Stimulated activated CD8-positive, alpha-beta memory T cell treated with anti-CD3 and anti-CD28 coated beads, Interleukin-7, amount 100 ng/mL, for 1 hour (primary cell): Measurements from ENCODE around the gene LNPK.
"Not testable (repeated sequence)": the region's sequence is repeated elsewhere in the genome, so short reads cannot be mapped to it uniquely, and the experiment has no call there.

Source experiments
- DNase-seq, 2 donors: peaks; one replicate each; pipeline ENCODE4 v3.0.0-alpha.2; 2020; ENCODE audit warnings: low read depth in 2 of 2

LNPK gene

DNA sequence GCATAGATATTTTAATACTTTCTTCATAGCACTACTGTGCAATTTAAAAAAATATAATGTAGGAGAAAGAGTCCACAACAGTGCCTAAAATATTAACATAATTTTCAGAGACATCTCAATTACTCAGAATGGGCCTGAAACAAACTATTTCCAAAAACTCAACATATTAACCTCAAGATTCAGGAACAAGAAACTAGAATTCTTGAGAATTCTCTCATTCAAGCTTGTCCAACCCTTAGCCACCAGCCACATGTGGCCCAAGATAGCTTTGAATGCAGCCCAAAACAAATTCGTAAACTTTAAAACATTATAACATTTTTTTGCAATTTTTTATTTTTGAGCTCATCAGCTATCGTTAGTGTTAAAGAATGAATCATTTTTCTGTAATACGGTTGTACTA lies 35.2 kb downstream of the LNPK start:
- DNase-seq: no peak

DNA sequence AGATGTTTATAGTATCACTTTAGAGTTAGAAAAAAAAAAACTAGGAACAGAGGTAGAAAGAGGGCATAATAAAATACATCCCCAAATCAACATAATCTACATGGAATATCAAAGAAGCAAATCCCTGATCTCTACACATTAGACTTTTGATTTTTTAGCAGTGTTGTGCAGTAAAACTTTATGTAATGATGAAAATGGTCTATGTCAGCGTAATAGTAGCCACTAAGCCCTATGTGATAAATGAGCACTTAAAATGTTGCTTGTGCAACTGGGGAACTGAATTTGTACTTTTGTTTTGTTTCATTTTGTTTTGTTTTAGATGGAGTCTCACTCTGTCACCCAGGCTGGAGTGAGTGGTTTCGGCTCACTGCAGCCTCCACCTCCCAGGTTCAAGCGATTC lies 36.3 kb downstream of the LNPK start:
- DNase-seq: no peak

DNA sequence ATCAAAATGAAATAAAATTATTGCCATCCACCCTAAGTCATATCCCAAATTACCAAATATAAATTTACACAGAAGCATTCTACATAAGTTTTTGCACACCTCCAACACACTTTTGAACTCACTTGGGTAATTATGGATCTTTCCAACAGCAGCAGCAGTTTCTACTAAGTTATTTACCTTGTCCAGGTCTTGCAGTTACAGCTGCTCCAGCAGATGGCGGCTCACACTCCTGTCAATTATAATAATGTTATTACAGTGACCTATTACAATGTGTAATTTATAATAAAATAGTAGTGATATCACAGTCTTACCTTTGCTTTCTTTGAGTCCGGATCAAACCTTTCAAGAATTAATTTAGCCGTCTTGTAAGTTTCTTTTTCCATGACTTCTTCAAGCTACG lies 37.9 kb downstream of the LNPK start:
- DNase-seq: no peak

DNA sequence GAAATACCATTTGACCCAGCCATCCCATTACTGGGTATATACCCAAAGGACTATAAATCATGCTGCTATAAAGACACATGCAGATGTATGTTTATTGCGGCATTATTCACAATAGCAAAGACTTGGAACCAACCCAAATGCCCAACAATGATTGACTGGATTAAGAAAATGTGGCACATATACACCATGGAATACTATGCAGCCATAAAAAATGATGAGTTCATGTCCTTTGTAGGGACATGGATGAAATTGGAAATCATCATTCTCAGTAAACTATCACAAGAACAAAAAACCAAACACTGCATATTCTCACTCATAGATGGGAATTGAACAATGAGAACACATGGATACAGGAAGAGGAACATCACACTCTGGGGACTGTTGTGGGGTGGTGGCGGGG lies 38.9 kb downstream of the LNPK start:
- not testable (repeated sequence) for DNase-seq

DNA sequence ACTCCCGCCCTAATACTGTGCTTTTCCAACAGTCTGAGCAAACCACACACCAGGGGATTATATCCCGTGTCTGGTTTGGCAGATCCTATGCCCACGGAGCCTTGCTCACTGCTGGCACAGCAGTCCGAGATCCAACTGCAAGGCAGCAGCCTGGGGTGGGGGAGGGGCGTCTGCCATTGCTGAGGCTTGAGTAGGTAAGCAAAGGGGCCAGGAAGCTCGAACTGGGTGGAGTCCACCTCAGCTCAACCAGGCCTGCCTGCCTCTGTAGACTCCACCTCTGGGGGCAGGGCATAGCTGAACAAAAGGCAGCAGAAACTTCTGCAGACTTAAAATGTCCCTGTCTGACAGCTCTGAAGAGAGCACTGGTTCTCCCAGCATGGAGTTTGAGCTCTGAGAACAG lies 44.2 kb downstream of the LNPK start:
- no peak for DNase-seq

DNA sequence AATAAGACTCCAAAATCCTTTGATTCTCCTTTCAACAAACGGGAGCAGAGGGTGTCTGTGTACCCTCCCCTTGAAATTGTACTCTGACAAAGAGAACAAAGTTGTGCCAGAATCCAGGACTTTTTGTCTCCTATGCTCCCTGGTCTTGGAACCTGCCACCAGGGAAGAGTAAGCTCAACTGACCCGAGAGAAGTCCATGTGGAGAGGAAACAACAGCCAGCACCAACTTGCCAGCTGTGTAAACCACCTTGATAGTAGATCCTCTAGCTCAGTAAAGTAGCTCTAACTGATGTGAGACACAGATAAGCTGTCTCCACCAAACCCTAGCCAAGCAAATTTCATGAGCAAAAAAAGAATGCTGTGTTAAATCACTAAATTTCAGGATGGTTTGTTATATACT lies 46.9 kb downstream of the LNPK start:
- no peak for DNase-seq

DNA sequence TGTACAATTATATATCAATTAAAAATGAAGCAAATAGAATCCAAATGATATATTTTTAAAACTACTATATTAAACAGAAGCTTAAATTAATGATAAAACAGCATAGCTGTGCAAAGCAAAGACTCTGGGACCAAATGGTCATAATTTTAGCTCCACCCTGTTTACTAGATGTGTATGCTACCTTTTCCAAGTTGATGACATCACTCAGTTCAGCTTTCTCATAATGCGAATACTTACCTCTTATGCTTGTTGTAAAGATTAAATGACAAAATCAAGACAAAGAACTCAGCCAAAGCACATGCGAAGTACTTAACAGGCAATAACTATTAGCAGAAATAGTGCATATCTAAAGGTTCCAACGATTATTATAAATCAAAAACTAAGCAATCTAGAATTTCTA lies 51.6 kb downstream of the LNPK start:
- no peak for DNase-seq

DNA sequence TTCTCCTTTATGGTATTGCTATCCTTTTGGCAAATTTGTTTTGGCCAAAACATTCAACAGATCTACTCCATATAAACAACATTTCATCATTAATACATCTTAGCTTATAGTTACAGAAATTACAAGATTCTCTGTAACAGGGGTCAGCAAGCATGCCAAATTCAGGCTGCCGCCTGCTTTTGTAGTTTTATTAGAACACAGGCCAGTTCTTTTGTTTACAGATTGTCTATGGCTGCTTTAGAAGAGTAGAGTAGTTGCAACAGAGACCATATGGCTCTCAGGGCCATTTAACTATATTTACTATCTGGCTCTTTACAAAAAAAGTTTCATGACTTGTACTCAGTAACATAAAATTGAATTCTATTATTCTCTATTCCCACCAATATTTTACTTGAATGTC lies 53.9 kb downstream of the LNPK start:
- no peak for DNase-seq

DNA sequence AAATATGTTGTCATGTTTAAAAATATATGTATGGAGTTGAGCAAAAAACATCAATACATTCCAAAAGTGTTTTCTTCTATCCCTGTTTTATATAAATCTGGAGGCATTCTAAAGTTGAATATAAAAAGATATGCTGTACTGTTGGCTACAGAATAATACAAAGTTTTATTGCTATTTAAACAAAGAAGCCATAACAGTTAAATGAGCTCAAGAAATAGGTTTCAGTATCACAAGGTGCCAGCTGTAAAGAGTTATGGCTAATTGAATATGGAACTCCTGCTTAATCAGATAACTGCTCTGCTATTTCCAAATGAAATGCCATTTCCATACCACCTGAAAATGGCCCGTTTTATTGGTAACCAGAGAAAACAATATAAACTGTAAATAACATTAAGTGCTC lies 55.0 kb downstream of the LNPK start:
- no peak for DNase-seq

DNA sequence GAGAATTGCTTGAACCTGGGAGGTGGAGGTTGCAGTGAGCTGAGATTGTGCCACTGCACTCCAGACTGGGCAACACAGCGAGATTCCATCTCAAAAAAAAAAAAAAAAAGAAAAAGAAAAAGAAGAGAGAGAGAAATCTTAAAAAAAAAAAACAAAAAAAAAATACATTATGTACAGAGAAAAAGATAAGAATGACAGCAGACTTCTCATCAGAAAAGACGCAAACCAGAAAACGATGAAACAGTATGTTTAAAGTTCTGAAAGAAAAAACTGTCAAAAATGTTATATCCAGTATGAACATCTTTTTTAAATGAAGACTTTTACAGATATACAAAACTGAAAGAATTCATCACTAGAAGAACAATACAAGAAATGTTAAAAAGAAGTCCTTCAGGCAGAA lies 60.4 kb downstream of the LNPK start:
- no peak for DNase-seq

DNA sequence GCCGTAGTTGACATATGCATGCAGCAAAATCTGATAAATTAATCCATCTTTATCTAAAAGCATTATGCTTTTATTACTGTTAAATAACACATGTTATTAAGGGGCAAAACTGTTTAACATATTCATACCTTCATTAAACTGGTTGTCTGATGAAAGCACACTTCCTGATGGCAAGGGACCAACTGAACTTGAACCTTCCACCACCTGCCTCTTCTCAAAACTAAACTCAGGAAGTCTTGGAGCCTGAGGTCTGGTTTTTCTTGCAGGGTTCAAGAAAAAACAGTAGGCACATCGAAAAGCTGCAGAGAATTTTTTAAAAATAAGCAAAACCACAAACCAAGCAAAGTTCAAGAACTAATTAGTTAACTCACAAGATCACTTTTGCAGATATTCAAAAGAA lies 64.9 kb downstream of the LNPK start:
- DNase-seq: no peak

DNA sequence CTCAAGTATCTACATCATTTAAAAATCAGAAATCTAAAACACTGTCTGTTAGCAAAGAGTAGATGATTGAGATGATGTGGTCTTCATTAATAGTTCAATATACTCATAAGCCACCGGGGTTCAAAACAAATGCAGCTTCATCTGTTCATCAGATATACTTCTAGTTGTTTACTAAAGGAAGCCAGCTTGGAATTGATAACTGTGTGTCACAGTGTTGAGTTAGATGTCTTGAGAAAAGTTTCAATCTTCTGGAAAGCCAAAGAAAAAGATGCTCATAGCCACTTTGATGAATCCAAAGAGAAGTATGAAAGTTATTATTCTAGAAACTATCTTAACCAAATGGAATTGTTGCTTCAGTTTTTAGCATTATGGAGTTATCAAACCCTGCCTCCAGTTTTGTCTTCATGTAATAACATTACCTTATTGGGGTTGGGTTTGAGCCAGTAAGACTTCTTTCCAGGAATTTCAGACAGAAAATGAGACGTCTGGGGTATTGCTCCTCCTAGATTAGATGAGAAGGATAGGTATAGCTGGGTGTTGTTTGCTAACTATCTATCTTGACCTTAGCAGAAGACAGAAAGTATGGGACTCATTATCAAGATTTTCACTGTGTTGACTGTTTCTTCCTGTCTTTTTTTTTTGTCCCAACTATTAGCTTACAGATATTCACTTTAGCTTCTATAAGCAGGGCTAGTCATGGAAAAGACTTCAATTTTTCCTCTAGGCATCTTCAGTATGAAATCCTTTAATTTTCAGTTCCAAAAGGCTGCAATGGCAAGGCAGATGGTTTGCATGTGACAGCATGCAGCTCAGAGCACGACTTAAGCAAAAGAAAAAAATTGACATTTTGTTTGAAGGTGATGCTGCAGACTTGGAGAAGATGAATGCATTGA lies 66.5 kb downstream of the LNPK start:
- DNase-seq: no peak

DNA sequence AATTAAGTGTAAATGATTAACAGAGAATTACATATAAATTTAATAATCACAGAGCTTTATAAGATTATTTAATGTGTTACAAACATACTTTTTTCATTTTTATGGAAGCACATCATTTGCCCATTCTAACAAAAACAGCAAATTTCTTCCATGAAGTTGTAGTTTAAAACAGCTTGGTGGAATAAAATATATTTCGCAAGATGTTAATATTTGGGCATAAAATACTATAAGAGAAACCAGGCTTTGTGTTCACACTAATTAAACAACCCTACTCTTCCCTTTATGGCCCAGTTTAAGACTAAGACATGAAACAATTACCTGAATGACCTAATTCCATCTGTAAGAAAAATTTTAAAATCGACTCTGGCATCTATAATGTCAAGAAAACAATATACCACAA lies 69.4 kb downstream of the LNPK start:
- no peak for DNase-seq

DNA sequence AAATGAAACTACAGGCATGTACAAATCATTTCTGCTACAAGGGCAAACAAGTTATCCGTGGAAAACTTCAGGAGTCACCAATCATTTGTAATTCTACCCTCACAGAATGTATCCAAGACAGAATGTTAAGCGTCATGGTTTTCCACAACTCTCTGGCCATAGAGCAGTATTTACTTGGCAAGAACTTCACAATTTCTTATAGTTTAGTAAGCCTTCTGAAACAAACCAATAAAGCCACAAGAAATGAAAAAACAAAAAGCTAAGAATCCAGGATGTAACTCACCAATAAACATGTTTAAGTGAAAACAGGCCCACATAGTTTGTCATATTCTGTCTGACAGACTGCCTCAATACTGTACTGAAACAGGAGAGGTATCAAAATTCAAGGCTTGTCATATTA lies 70.3 kb downstream of the LNPK start:
- no peak for DNase-seq

DNA sequence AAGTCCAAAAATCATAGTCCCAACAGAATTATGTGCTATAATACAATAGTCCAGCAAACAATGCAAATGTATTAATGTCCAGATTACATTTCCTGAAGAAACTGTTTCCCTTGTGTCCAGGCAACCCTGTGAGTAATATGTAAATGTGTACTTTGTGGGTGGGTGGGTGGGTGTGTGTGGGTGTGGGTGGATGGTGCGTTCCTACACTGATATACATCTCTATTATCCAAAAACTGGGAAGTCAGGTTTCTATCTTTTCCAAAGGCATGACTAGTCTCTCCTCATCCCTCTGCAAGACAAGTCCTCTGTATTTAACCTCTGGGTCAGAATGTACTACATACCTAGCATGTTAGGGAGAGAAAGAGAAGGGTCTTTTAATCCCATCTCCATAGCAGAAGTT lies 71.6 kb downstream of the LNPK start:
- DNase-seq: no peak

DNA sequence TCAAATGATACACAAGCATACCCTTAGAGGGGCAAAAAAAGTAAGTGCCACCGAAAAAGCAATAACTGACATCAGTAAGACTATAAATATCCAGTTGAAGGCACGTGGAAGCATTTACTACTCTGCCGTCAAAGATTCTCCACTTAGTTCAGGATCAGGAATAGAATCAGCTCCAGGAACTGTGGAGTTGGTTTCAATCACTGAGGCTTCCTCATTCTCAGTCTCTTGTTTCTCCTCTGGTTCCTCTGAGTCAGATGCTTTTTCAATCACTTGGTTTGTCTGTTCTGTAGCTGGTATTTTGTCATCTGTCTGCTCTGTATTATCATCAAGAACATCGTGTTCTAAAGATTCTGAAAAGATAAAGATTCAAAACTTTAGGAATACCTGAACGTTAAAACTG lies 72.2 kb downstream of the LNPK start:
- no peak for DNase-seq

DNA sequence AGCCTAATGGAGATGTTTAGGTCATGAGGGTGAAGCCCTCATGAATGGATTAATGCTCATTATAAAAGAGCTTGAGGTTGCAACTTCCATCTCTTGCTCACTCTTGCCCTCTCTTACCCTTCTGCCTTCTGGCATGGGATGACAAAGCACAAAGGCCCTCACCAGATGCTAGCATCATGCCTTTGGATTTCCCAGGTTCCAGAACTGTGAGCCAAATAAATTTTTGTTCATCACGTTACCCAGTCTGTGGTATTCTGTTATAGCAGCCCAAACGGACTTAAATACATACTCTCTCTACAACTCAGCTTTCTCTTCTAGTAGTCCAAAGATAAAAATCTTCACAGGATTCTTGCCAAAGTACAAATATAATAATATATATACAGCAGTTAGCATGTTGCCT lies 75.8 kb downstream of the LNPK start:
- DNase-seq: no peak

DNA sequence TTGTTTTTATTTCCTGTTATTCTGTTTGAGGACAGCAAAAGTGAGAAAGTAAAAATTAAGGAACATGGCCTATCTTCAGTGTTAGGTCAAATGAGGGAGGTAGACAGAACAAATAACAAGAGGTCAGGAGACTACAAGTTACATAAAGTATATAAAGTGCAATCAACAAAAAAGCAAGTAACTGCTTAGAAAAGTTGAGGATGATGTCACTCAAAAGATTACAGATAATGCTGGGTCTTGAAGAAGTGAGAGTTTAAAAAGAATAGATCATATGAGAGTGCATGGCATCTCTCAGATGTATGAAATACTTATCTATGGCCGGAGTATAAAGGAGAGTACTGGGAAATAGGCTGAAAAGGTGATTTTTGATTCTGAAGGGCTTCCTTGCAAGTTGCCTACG lies 79.9 kb downstream of the LNPK start:
- DNase-seq: no peak

DNA sequence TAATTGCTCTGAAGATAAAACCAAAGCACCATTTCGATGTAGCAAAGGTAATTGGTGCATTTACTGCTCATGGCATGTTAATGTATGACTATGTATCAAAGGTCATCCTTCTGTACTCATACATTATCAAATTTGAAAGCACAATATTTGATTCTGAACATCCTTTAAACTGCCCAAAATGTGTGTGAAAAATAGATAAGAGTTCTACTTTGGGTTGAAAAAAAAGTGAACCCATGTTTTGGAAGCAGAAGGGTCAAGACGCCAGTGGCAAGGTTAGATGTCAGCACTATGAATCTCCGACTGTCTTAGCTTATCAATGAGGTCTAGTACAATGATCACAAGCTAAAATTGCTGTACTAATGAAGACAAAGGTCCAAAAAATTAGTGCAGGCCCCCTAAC lies 83.1 kb downstream of the LNPK start:
- DNase-seq: no peak

DNA sequence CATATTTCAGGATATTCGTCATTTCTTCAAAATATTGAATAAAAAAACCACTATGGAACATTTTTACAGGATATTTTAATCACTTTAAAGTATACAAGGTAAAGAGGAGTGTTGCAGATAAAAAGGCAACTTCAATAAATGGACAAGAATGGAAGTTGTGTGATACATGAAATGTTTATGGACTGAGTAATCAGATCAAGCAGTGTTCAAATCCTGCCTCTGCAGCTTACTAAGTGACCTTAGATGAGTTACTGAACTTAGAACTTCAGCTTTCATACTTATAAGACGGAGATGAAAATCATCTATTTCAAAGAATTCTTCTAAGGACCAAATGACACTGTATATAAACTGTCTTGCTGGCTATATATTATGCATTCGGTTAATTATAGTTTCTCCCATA lies 87.2 kb downstream of the LNPK start:
- DNase-seq: no peak

DNA sequence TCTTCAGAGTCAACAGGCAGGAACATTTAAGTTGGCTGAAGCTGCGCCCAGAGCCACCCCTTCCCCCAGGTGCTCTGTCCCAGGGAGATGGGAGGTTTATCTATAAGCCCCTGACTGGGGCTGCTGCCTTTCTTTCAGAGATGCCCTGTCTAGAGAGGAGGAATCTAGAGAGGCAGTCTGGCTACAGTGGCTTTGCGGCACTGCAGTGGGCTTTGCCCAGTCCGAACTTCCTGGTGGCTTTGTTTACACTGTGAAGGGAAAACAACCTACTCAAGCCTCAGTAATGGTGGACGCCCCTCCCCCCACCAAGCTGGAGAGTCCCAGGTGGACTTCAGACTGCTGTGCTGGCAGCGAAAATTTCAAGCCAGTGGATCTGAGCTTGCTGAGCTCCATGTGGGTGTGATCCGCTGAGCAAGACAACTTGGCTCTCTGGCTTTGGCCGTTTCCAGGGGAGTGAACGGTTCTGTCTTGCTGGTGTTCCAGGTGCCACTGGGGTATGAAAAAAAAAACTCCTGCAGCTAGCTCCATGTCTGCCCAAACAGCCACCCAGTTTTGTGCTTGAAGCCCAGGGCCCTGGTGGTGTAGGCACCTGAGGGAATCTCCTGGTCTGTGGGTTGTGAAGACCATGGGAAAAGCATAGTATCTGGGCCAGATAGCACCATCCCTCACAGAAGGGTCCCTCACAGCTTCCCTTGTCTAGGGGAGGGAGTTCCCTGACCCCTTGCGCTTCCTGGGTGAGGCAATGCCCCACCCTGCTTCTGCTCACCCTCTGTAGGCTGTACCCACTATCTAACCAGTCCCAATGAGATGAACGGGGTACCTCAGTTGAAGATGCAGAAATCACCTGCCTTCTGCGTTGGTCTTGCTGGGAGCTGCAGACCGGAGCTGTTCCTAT lies 88.0 kb downstream of the LNPK start:
- not testable (repeated sequence) for DNase-seq

DNA sequence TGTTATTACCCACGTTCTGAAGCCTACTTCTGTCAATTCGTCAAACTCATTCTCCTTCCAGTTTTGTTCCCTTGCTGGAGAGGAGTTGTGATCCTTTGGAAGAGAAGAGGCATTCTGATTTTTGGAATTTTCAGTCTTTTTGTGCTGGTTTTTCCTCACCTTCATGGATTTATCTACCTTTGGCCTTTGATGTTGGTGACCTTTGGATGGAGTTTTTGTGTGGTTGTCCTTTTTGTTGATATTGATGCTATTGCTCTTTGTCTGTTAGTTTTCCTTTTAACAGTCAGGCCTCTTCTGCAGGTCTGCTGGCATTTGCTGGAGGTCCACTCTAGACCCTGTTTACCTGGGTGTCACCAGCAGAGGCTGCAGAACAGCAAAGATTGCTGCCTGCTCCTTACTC lies 88.8 kb downstream of the LNPK start:
- DNase-seq: not testable (repeated sequence)

DNA sequence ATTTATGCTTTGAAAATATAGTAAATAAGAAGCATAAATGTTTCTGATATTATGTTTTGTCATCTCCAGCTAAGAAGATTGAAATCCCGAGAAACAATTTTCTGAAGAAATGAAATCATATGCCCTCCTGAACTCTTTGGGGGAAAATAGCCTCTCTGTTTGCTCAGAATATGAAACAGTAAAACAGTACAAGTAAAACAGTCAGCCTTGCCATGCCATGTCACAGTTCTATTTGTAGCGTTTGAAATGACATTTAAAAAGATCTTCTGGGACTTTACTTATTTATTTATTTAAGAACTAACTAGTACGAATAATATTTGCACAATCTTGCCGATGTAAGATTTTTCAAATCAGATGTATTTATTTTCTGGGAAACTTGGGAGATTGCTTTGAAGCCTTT lies 98.0 kb downstream of the LNPK start:
- DNase-seq: no peak
